HCT116 (cell line): Measurements from ENCODE around the gene ATG10.
"Not testable (repeated sequence)": the region's sequence is repeated elsewhere in the genome, so short reads cannot be mapped to it uniquely, and the experiment has no call there.

Experiments
- CEBPB ChIP-seq: IDR thresholded peaks from 2 replicates; pipeline ENCODE4 v1.6.1; 2012; ENCODE audit warnings: low read depth
- POLR2A ChIP-seq: IDR thresholded peaks from 2 replicates; pipeline ENCODE4 v1.7.0; 2011; ENCODE audit warnings: borderline replicate concordance; ENCODE audit not compliant: insufficient read depth, insufficient read length; ENCODE audit errors: extremely low read depth
- POLR2AphosphoS5 ChIP-seq: IDR thresholded peaks from 2 replicates; pipeline ENCODE4 v1.6.1; 2011; ENCODE audit warnings: mild to moderate bottlenecking, low read depth, low read length, moderate library complexity
- SIN3A ChIP-seq: IDR thresholded peaks from 2 replicates; pipeline ENCODE4 v1.6.1; 2012; ENCODE audit warnings: low read depth
- ZFX ChIP-seq: fragments of 450-650 bp; IDR thresholded peaks from 2 replicates; pipeline ENCODE4 v1.6.1; 2017
- ZNF274 ChIP-seq: fragments of 200-500 bp; sonication (Bioruptor generic); IDR thresholded peaks from 2 replicates; pipeline ENCODE4 v1.6.1; 2014; ENCODE audit warnings: mild to moderate bottlenecking, low read depth, low read length, inconsistent platforms
- TF ChIP-seq, protein P1 (sequence below), 3 experiments: fragments of 200-600 bp in 1 of 3; sonication (generic) in 1 of 3; IDR thresholded peaks in 2 of 3; conservative IDR thresholded peaks in 1 of 3; 2 replicates each; pipeline ENCODE4 v1.5.1; 2012 to 2017; ENCODE audit warnings: low read depth in 2 of 3, low read length in 2 of 3, antibody characterized with exemption in 1 of 3, borderline replicate concordance in 1 of 3, control low read depth in 1 of 3, mild to moderate bottlenecking in 1 of 3, mixed read lengths in 1 of 3, mixed run types in 1 of 3, moderate library complexity in 1 of 3; ENCODE audit not compliant: insufficient read depth in 1 of 3
- TF ChIP-seq, protein P2 (sequence below): IDR thresholded peaks from 2 replicates; pipeline ENCODE4 v1.6.1; 2012

GRCh38 chr5:82272571-82273356 lies 300.9 kb downstream of the ATG10 start:
- not testable (repeated sequence) for TF ChIP-seq POLR2AphosphoS5, POLR2A, CEBPB, SIN3A, ZNF274, ZFX
- TF ChIP-seq, protein P1, sequence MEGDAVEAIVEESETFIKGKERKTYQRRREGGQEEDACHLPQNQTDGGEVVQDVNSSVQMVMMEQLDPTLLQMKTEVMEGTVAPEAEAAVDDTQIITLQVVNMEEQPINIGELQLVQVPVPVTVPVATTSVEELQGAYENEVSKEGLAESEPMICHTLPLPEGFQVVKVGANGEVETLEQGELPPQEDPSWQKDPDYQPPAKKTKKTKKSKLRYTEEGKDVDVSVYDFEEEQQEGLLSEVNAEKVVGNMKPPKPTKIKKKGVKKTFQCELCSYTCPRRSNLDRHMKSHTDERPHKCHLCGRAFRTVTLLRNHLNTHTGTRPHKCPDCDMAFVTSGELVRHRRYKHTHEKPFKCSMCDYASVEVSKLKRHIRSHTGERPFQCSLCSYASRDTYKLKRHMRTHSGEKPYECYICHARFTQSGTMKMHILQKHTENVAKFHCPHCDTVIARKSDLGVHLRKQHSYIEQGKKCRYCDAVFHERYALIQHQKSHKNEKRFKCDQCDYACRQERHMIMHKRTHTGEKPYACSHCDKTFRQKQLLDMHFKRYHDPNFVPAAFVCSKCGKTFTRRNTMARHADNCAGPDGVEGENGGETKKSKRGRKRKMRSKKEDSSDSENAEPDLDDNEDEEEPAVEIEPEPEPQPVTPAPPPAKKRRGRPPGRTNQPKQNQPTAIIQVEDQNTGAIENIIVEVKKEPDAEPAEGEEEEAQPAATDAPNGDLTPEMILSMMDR (IDR thresholded peaks at IDR 0.05 in 2 of 3, conservative IDR thresholded peaks at IDR 0.05 in 1 of 3; ENCODE audit: borderline replicate concordance in 1 of 3, insufficient read depth in 1 of 3, low read depth in 2 of 3, low read length in 2 of 3) = not testable (repeated sequence)
- TF ChIP-seq, protein P2, sequence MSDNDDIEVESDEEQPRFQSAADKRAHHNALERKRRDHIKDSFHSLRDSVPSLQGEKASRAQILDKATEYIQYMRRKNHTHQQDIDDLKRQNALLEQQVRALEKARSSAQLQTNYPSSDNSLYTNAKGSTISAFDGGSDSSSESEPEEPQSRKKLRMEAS = not testable (repeated sequence)
